GM21515 (cell line): ENCODE results near the gene OSBP2.
"Not testable (repeated sequence)": the region's sequence is repeated elsewhere in the genome, so short reads cannot be mapped to it uniquely, and the experiment has no call there.

Experiments used
- ATAC-seq: cut with Tn5 transposase; IDR thresholded peaks from one replicate; pipeline ENCODE4 v1.9.1; 2021; ENCODE audit not compliant: unreplicated experiment

Gene OSBP2

GRCh38 chr22:30754521-30754920 is 59.8 kb downstream of the OSBP2 start:
- ATAC-seq: no peak

- ATAC-seq: no peak
Measured at GRCh38 chr22:30754971-30755758, 60.5 kb downstream of the OSBP2 start.

DNA sequence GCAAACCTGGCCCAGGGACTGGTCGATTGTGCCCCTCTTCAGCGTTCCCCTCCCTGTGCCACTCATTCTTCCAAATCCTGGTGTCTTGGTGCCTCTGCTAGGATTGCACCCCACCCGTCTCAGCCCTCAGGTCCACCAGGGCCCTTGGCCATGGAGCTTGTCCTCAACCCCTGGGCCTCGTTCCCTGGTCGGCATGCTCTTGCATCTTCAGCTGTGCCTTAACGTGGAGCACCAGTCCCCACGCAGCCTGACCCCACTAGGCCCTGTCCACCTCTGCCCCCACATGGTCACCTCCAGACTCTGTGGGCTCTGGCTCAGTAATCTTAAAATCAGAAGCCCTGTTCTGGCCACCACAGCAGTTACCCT is 61.1 kb downstream of the OSBP2 start:
- ATAC-seq: no peak

- ATAC-seq: no peak
Measured at GRCh38 chr22:30763815-30764673, 69.4 kb downstream of the OSBP2 start.

DNA sequence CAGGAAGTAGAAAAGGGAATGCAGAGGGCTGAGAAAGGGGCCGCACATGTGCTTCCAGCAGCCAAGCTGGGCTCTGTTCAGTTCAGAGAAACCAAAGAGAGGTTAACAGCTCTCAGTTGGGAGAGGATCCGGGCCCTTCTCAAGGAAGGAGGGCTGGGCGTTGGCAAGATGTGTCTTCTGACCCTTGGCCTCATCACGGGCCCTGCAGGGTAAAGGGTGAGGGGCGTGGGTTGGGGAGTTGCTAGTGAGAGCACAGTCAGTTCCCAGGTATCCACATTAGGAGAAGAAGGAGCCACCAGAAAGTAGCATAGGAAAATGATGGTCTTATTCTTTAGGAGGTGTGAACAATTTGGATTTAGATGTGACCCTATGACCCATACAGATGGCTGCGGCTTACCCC is 73.0 kb downstream of the OSBP2 start:
- ATAC-seq: no peak

DNA sequence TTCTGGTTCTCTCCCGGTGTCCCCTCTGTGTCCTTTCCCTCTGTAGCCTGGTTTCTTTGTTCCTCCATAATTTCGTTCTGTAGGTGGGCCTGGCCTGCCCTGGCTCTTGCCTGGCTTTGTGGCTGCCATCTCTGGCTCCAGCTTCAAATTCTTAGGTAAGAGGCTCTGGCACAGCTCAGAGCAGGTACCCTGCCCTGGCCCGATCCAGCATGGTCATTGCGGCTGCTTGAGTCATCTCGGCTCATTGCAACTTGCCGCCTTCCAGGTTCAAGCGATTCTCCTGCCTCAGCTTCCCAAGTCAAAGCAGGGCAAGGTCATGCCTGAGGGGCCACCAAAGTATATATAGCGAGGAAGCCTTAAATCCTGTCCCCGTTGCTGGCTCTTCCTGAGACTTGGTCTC is 76.0 kb downstream of the OSBP2 start:
- no peak for ATAC-seq

GRCh38 chr22:30773919-30774318 is 79.2 kb downstream of the OSBP2 start:
- ATAC-seq: no peak

- ATAC-seq: no peak
Measured at GRCh38 chr22:30774566-30774965, 79.9 kb downstream of the OSBP2 start.

- no peak for ATAC-seq
Measured at GRCh38 chr22:30776476-30776875, 81.8 kb downstream of the OSBP2 start.

- not testable (repeated sequence) for ATAC-seq
Measured at GRCh38 chr22:30777146-30777545, 82.5 kb downstream of the OSBP2 start.

DNA sequence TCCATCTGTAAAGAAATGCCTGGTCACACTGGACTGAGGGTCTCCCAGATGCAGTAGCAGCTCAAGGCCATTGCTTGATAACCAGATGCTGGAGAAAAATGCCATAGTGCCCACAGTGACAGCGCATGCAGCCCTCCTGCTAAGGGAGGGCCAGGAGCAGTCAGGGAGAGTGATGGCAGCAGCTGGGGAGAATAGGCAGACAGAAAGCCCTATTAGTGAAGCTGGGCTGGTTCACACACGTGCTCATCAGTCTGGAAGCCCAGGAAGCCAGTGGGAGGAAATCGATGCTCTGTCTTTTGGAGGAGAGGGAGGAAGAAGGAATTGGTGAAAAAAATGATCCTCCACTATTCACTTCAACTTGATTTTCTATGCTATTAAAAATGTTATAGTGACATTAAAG is 82.9 kb downstream of the OSBP2 start:
- ATAC-seq: no peak

DNA sequence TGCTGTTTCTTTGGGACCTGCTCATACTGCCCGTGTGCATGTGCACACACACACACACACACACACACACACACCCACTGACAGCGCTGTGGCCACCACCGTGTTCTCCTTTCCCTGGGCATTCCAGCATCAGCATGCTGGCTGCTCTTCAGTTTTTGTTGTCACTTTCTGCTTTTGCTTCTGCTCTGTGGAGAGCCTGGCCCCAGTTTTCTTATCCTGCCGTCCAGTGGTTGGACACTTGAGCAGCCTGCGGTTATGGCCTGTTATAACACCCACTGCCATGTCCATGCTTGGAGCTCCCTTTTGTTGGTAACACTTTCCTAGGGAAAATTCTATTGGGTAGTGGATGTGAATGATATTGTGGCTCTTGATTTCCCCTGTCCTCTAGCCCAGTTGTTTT is 83.6 kb downstream of the OSBP2 start:
- no peak for ATAC-seq

GRCh38 chr22:30780026-30780425 is 85.4 kb downstream of the OSBP2 start:
- no peak for ATAC-seq

GRCh38 chr22:30781271-30781875 is 86.7 kb downstream of the OSBP2 start:
- no peak for ATAC-seq

DNA sequence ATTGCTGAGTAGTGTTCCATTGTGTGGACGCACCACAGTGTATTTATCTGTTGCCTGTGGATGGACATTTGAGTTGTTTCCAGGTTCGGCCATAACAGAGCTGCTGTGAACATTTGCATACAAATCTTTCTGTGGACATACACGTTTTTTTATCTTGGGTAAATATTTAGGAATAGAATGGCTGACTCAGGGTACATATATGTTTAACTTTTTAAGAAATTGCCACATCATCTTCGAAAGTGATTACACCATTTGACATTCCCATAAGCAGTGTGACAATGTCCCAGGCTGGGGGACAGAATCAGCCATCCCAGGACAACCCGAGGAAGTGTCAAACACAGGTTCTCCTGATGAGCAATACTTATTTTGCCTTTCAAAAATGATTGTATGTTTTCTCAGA is 87.9 kb downstream of the OSBP2 start:
- no peak for ATAC-seq

DNA sequence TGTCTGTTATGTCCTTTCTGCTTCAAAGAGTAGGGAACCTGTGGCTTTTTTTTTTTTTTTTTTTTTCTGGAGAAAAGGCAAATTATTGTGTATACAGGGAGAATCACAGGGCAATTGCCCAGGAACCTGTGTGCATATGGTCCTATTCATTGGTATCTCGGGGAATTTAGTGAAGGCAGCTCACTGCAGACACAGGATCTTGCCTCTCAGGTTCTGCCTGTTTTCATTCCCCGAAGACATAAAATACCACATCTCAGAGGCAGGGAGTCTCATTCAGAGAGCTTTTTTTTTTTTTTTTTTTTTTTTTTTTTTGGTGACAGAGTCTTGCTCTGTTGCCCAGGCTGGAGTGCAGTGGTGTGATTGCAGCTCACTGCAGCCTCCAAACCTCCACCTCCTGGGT is 88.3 kb downstream of the OSBP2 start:
- ATAC-seq: no peak

DNA sequence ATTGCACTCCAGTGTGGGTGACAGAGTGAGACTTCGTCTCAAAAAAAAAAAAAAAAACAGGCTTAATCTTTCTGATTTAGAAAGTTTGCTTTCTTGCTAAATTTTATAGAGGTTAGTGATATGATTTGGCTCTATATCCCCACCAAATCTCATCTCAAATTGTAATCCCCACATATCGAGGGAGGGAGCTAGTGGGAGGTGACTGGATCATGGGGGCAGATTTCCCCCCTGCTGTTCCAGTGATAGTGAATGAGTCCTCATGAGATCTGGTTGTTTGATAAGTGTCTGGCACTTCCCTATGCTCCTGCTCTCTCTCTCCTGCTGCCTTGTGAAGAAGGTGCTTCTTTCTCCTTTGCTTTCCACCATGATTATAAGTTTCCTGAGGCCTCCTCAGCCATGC is 90.9 kb downstream of the OSBP2 start:
- ATAC-seq: no peak

GRCh38 chr22:30790366-30790765 is 95.7 kb downstream of the OSBP2 start:
- no peak for ATAC-seq

GRCh38 chr22:30792456-30792855 is 97.8 kb downstream of the OSBP2 start:
- ATAC-seq: no peak

GRCh38 chr22:30795118-30795517 is 100.4 kb downstream of the OSBP2 start:
- ATAC-seq: no peak

DNA sequence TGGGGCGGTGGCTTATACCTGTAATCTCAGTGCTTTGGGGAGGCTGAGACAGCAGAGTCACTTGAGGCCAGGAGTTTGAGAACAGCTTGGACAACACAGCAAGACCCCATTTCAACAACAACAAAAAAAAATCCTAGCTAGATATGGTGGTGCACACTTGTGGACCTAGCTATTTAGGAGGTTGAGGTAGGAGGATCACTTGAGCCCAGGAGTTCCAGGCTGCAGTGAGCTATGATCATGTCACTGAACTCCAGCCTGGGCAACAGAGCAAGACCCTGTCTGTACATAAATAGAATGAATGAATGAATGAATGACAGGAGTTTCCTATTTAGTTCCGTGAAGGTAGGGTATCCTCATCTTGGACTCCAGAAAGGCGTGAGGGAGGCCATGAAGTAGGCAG is 107.0 kb downstream of the OSBP2 start:
- ATAC-seq: no peak
